HG02970 (cell line): ENCODE results near the gene ARID2.

Experiments used
- ATAC-seq: cut with Tn5 transposase; IDR thresholded peaks from one replicate; pipeline ENCODE4 v1.9.1; 2021; ENCODE audit warnings: mild to moderate bottlenecking, moderate library complexity, moderate number of reproducible peaks; ENCODE audit not compliant: unreplicated experiment, low FRiP score

ARID2 gene

GRCh38 chr12:45850302-45850701 is 120.8 kb downstream of the ARID2 start:
- no peak for ATAC-seq

GRCh38 chr12:45852508-45852907 is 123.0 kb downstream of the ARID2 start:
- ATAC-seq, result no peak

GRCh38 chr12:45853550-45853949 is 124.0 kb downstream of the ARID2 start:
- no peak for ATAC-seq

- ATAC-seq, result no peak
Measured at GRCh38 chr12:45863332-45863731, 133.8 kb downstream of the ARID2 start.

GRCh38 chr12:45866299-45866698 is 136.8 kb downstream of the ARID2 start:
- ATAC-seq, result no peak

GRCh38 chr12:45872446-45872845 is 142.9 kb downstream of the ARID2 start:
- ATAC-seq, result no peak

GRCh38 chr12:45877069-45877468 is 147.6 kb downstream of the ARID2 start:
- ATAC-seq, result no peak

GRCh38 chr12:45878630-45879255 is 149.2 kb downstream of the ARID2 start:
- no peak for ATAC-seq

- ATAC-seq, result no peak
Measured at GRCh38 chr12:45879363-45879895, 149.9 kb downstream of the ARID2 start.

- no peak for ATAC-seq
Measured at GRCh38 chr12:45880533-45880932, 151.0 kb downstream of the ARID2 start.

- no peak for ATAC-seq
Measured at GRCh38 chr12:45883187-45883586, 153.7 kb downstream of the ARID2 start.

- ATAC-seq, result no peak
Measured at GRCh38 chr12:45886685-45887084, 157.2 kb downstream of the ARID2 start.

- no peak for ATAC-seq
Measured at GRCh38 chr12:45887544-45887943, 158.0 kb downstream of the ARID2 start.

- no peak for ATAC-seq
Measured at GRCh38 chr12:45890276-45890675, 160.8 kb downstream of the ARID2 start.

- ATAC-seq, result no peak
Measured at GRCh38 chr12:45893240-45893639, 163.7 kb downstream of the ARID2 start.

GRCh38 chr12:45895961-45896360 is 166.5 kb downstream of the ARID2 start:
- no peak for ATAC-seq

GRCh38 chr12:45898094-45898493 is 168.6 kb downstream of the ARID2 start:
- no peak for ATAC-seq

- no peak for ATAC-seq
Measured at GRCh38 chr12:45907955-45908354, 178.4 kb downstream of the ARID2 start.

GRCh38 chr12:45909041-45909713 is 179.7 kb downstream of the ARID2 start:
- no peak for ATAC-seq

GRCh38 chr12:45912774-45913173 is 183.3 kb downstream of the ARID2 start:
- no peak for ATAC-seq

GRCh38 chr12:45913631-45914030 is 184.1 kb downstream of the ARID2 start:
- no peak for ATAC-seq

- no peak for ATAC-seq
Measured at GRCh38 chr12:45914090-45914489, 184.6 kb downstream of the ARID2 start.
